Fibroblast of skin of left biceps (primary cell): ENCODE measurements around the gene PEX5L.

Experiments
- DNase-seq, 2 experiments: peaks; one replicate each; pipeline ENCODE4 v3.0.0-alpha.2; 2013; ENCODE audit warnings: low read depth in 2 of 2

The PEX5L gene

GRCh38 chr3:179897231-179897630, 139.5 kb downstream of the PEX5L start:
- DNase-seq, result no peak

- DNase-seq, result no peak
These were observed 140.2 kb downstream of the PEX5L start for GRCh38 chr3:179896507-179896906.

GRCh38 chr3:179895330-179895729, 141.4 kb downstream of the PEX5L start:
- no peak for DNase-seq

GRCh38 chr3:179887295-179887943, 149.3 kb downstream of the PEX5L start:
- DNase-seq, result no peak

GRCh38 chr3:179885950-179886349, 150.8 kb downstream of the PEX5L start:
- no peak for DNase-seq

GRCh38 chr3:179884136-179884535, 152.6 kb downstream of the PEX5L start:
- DNase-seq, result no peak

GRCh38 chr3:179882292-179882691, 154.4 kb downstream of the PEX5L start:
- DNase-seq, result no peak

GRCh38 chr3:179881791-179882190, 154.9 kb downstream of the PEX5L start:
- no peak for DNase-seq

GRCh38 chr3:179880868-179881267, 155.9 kb downstream of the PEX5L start:
- no peak for DNase-seq

GRCh38 chr3:179876440-179876839, 160.3 kb downstream of the PEX5L start:
- DNase-seq, result no peak

GRCh38 chr3:179872842-179873241, 163.9 kb downstream of the PEX5L start:
- no peak for DNase-seq

GRCh38 chr3:179871782-179872181, 165.0 kb downstream of the PEX5L start:
- DNase-seq, result no peak

- no peak for DNase-seq
These were observed 168.0 kb downstream of the PEX5L start for GRCh38 chr3:179868715-179869114.

GRCh38 chr3:179867961-179868360, 168.8 kb downstream of the PEX5L start:
- DNase-seq, result no peak

- DNase-seq, result no peak
These were observed 170.8 kb downstream of the PEX5L start for GRCh38 chr3:179865861-179866505.

- DNase-seq, result no peak
These were observed 174.8 kb downstream of the PEX5L start for GRCh38 chr3:179861953-179862352.

- no peak for DNase-seq
These were observed 175.4 kb downstream of the PEX5L start for GRCh38 chr3:179861292-179861691.

GRCh38 chr3:179860275-179861107, 176.2 kb downstream of the PEX5L start:
- DNase-seq, result no peak

GRCh38 chr3:179853176-179853575, 183.6 kb downstream of the PEX5L start:
- peak; percentile 15 to 20 for DNase-seq

GRCh38 chr3:179852142-179852905, 184.4 kb downstream of the PEX5L start:
- no peak for DNase-seq

GRCh38 chr3:179848711-179849110, 188.0 kb downstream of the PEX5L start:
- DNase-seq, result no peak

GRCh38 chr3:179842061-179842460, 194.7 kb downstream of the PEX5L start:
- DNase-seq, result no peak
